Smooth muscle cell (in vitro differentiated cells): ENCODE measurements around the gene HRH1. TPM values are rescaled to one million over a fixed set of nuclear protein-coding genes. Genes with fewer than 3 reads are reported as not detected.

Experiments
- DNase-seq: peaks from one replicate; lab custom pipeline; 2025; ENCODE audit not compliant: unreplicated experiment; lab: John Stamatoyannopoulos, UW
- H2AFZ ChIP-seq: fragments of 200-600 bp; sonication (generic); 2 replicates; pipeline ENCODE4 v1.6.0; 2016; ENCODE audit warnings: antibody characterized with exemption, low read depth, mild to moderate bottlenecking
- H3F3A ChIP-seq: fragments of 200-600 bp; sonication (generic); 2 replicates; pipeline ENCODE4 v1.6.0; 2017; ENCODE audit warnings: antibody characterized with exemption, low read depth
- H3K27ac ChIP-seq: fragments of 200-600 bp; sonication (generic); 2 replicates; pipeline ENCODE4 v1.5.1; 2016; ENCODE audit warnings: low read depth, mild to moderate bottlenecking
- H3K27me3 ChIP-seq: fragments of 200-600 bp; sonication (generic); 2 replicates; pipeline ENCODE4 v1.6.1; 2016; ENCODE audit warnings: low read depth, mild to moderate bottlenecking
- H3K36me3 ChIP-seq: fragments of 200-600 bp; sonication (generic); 2 replicates; pipeline ENCODE4 v1.5.1; 2016; ENCODE audit warnings: low read depth
- H3K4me1 ChIP-seq: fragments of 200-600 bp; sonication (generic); 2 replicates; pipeline ENCODE4 v1.5.1; 2016; ENCODE audit warnings: low read depth
- H3K4me2 ChIP-seq: fragments of 200-600 bp; sonication (generic); 2 replicates; pipeline ENCODE4 v1.6.0; 2016; ENCODE audit warnings: mild to moderate bottlenecking
- H3K4me3 ChIP-seq: fragments of 200-600 bp; sonication (generic); 2 replicates; pipeline ENCODE4 v1.5.1; 2016; ENCODE audit warnings: mild to moderate bottlenecking
- H3K79me2 ChIP-seq: fragments of 200-600 bp; sonication (generic); 2 replicates; pipeline ENCODE4 v1.6.0; 2016; ENCODE audit warnings: low read depth, mild to moderate bottlenecking
- H3K9ac ChIP-seq: fragments of 200-600 bp; sonication (generic); 2 replicates; pipeline ENCODE4 v1.6.0; 2016; ENCODE audit warnings: low read depth
- H3K9me3 ChIP-seq: fragments of 200-600 bp; sonication (generic); replicated peaks from 2 replicates; pipeline ENCODE4 v1.5.1; 2016; ENCODE audit warnings: low read depth
- H4K20me1 ChIP-seq: fragments of 200-600 bp; sonication (generic); 2 replicates; pipeline ENCODE4 v1.6.0; 2016; ENCODE audit warnings: low read depth
- WGBS: methylation state at CpG from one replicate; pipeline ENCODE4 v1.1.7; 2016; ENCODE audit warnings: low lambda C conversion rate; 5-methylcytosine and 5-hydroxymethylcytosine counted together
- polyA plus RNA-seq: library from polyadenylated mRNA; unstranded; fragments of >200 nt; fragmentation: Nextera tagmentation; extraction: Ambion mirVana; gene quantifications from 2 replicates; pipeline ENCODE4 v1.2.1, GENCODE V29; 2016
- total RNA-seq: library from RNA; depleted of rRNA; stranded (reverse); fragments of >200 nt; gene quantifications from 2 replicates; pipeline ENCODE4 v1.2.3, GENCODE V29; 2014
- TF ChIP-seq, protein P1 (sequence below): fragments of 200-600 bp; sonication (generic); IDR thresholded peaks from 2 replicates; pipeline ENCODE4 v1.5.1; 2017; ENCODE audit warnings: borderline replicate concordance, mild to moderate bottlenecking, antibody characterized with exemption; ENCODE audit not compliant: insufficient read depth, poor library complexity, severe bottlenecking

Gene HRH1
- total and polyA plus RNA-seq, 2 experiments from 2014 or later: 7.3 to 9.9 TPM

DNA sequence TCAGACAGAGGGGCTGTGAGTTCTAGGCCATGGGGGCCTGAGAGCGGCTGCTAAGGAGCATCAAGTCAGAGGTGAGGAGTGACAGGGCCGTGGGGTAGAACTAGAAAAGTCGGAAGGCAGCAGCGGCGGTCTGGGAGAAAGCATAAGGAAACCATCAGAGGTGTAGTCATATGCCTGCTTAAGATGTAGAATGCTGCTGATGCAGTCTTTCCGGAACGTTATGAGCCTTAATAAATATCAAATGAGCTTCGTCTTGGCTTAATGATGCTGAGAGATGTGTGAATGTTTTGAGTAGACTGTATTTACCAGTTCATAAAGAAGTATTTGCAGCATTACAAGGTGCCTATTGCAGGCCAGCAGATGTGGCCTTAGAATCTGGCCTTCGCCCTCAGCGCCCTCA, 133.1 kb downstream of the HRH1 start:
- Histone ChIP-seq H3K9me3 (no peaks in the 10 kb centered on the region), H3K4me1 (peaks cover 11% of the 10 kb centered on the region), H3K9ac (peak overlapping the region; percentile 79), H3K4me3 (no peak overlapping the region), H2AFZ (no peak overlapping the region), H3K27ac (peak overlapping the region; percentile 93), H3K4me2 (peak overlapping the region; percentile 80), H3F3A (peaks cover 24% of the 10 kb centered on the region), H3K36me3 (no peaks in the 10 kb centered on the region), H3K79me2 (peaks cover 32% of the 10 kb centered on the region), H4K20me1 (no peaks in the 10 kb centered on the region), H3K27me3 (no peaks in the 10 kb centered on the region)
- TF ChIP-seq, protein P1, sequence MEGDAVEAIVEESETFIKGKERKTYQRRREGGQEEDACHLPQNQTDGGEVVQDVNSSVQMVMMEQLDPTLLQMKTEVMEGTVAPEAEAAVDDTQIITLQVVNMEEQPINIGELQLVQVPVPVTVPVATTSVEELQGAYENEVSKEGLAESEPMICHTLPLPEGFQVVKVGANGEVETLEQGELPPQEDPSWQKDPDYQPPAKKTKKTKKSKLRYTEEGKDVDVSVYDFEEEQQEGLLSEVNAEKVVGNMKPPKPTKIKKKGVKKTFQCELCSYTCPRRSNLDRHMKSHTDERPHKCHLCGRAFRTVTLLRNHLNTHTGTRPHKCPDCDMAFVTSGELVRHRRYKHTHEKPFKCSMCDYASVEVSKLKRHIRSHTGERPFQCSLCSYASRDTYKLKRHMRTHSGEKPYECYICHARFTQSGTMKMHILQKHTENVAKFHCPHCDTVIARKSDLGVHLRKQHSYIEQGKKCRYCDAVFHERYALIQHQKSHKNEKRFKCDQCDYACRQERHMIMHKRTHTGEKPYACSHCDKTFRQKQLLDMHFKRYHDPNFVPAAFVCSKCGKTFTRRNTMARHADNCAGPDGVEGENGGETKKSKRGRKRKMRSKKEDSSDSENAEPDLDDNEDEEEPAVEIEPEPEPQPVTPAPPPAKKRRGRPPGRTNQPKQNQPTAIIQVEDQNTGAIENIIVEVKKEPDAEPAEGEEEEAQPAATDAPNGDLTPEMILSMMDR: no peak
- DNase-seq: no peak
- 30% methylated on average over 9 of the region's 10 CpGs for WGBS

DNA sequence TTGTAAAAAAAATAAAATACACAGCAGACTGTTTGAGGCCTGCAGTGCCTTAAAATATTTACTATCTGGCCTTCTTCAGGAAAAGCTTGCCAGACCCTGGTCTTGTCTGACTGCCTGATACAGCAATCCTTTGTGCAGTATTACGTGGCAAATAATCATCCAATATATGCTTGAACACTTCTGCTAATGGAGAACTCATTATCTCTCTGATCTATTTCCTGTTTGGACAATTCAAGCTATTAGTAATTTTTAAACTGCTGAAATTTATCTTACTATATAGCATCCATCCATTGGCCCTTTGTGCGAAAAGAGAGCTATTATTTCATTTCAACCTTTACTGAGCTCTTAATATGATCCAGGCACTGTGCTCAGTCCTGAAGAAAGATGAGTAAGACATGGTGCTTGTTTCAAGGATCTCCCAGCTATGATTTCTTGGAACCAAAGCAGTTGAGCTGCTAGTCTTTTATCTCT, 133.8 kb downstream of the HRH1 start:
- Histone ChIP-seq H3K27ac (peak overlapping the region; percentile 93), H4K20me1 (no peaks in the 10 kb centered on the region), H3K36me3 (no peaks in the 10 kb centered on the region), H3K9ac (peak overlapping the region; percentile 79), H3K4me1 (peaks cover 11% of the 10 kb centered on the region), H3K4me2 (peak overlapping the region; percentile 80), H3K4me3 (peak overlapping the region; percentile 8), H3K9me3 (no peaks in the 10 kb centered on the region), H3K27me3 (no peaks in the 10 kb centered on the region), H2AFZ (no peak overlapping the region), H3F3A (peaks cover 24% of the 10 kb centered on the region), H3K79me2 (peaks cover 32% of the 10 kb centered on the region)
- no peak for DNase-seq
- 46% methylated on average over 2 of the region's 2 CpGs for WGBS
- TF ChIP-seq, protein P1: no peak

DNA sequence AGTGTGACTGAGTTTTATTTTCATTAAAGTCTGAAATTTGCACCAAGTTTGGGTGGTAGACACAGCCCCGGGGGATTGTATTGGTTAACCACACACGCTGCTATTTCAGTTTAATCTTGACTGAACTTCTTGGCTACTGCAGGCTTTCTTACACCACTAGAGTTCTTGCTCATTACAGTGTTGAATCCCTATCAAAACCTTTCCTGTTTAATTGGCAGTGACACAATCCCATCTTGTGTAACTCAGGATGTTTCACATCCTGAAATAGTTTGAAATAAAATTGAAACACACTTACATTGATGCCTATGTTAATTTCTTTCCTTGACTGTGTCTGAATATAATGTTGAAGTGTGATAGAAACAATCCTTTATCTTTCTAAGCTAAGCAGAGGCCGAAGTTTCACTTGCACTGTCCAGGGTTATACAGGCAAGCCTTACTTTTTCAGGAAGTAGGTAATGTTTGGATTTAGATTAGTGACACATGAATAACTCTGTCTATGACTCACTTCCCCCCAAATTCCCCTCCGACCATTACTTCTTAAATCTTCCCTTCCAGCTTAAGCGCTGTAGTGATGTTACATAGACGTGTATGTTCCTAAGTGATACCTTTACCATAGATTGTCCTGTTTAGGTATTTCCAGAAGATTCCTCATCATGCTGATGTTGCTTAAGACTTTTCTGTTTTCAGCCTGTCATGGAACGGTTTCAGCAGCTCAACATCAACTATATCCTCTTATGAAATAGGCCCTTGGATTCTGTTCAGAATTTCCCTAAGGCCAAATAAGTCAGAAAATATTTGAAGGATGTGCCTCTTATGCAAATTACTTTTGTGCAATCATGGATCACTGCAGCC, 134.7 kb downstream of the HRH1 start:
- DNase-seq: no peak
- no peaks in the 10 kb centered on the region for H4K20me1 ChIP-seq
- H3K36me3 ChIP-seq: no peaks in the 10 kb centered on the region
- H3F3A ChIP-seq: peaks cover 24% of the 10 kb centered on the region
- H3K27ac ChIP-seq: peak overlapping the region; percentile 93
- H3K27me3 ChIP-seq: no peaks in the 10 kb centered on the region
- no peaks in the 10 kb centered on the region for H3K9me3 ChIP-seq
- peak overlapping the region; percentile 8 for H3K4me3 ChIP-seq
- TF ChIP-seq, protein P1: no peak
- 7% methylated on average over 7 of the region's 7 CpGs for WGBS
- H3K9ac ChIP-seq: peak overlapping the region; percentile 79
- H3K4me2 ChIP-seq: peak overlapping the region; percentile 80
- H2AFZ ChIP-seq: no peak overlapping the region
- peaks cover 33% of the 10 kb centered on the region for H3K79me2 ChIP-seq
- peaks cover 11% of the 10 kb centered on the region for H3K4me1 ChIP-seq
